ENCODE measurements around the gene NPAS3.

Gene NPAS3

GRCh38 chr14:33686218-33686617 lies 747.5 kb downstream of the NPAS3 start:
- no peak overlapping the region for H3K4me3 ChIP-seq (ENCODE audit: low read length)
- DNase-seq (ENCODE audit: low read depth), result peak; percentile 72
- TF ChIP-seq CTCF (IDR thresholded peaks at IDR 0.05; ENCODE audit: insufficient read depth, low read depth, low read length, missing control alignments), result no peak

GRCh38 chr14:33686856-33687255 lies 748.2 kb downstream of the NPAS3 start:
- no peak overlapping the region for H3K4me3 ChIP-seq (ENCODE audit: low read length)
- DNase-seq (ENCODE audit: low read depth), result no peak
- no peak for TF ChIP-seq CTCF (IDR thresholded peaks at IDR 0.05; ENCODE audit: insufficient read depth, low read depth, low read length, missing control alignments)

- no peak for TF ChIP-seq CTCF (IDR thresholded peaks at IDR 0.05; ENCODE audit: insufficient read depth, low read depth, low read length, missing control alignments)
- DNase-seq (ENCODE audit: low read depth), result no peak
- no peak overlapping the region for H3K4me3 ChIP-seq (ENCODE audit: low read length)
These were observed 751.0 kb downstream of the NPAS3 start for GRCh38 chr14:33689680-33690079.

GRCh38 chr14:33691907-33692306 lies 753.2 kb downstream of the NPAS3 start:
- no peak for TF ChIP-seq CTCF (IDR thresholded peaks at IDR 0.05; ENCODE audit: insufficient read depth, low read depth, low read length, missing control alignments)
- no peak overlapping the region for H3K4me3 ChIP-seq (ENCODE audit: low read length)
- peak; percentile 85 for DNase-seq (ENCODE audit: low read depth)

- no peak overlapping the region for H3K4me3 ChIP-seq (ENCODE audit: low read length)
- TF ChIP-seq CTCF (IDR thresholded peaks at IDR 0.05; ENCODE audit: insufficient read depth, low read depth, low read length, missing control alignments), result no peak
- peak; percentile 29 for DNase-seq (ENCODE audit: low read depth)
These were observed 754.1 kb downstream of the NPAS3 start for GRCh38 chr14:33692762-33693161.

GRCh38 chr14:33693237-33693636 lies 754.6 kb downstream of the NPAS3 start:
- H3K4me3 ChIP-seq (ENCODE audit: low read length), result no peak overlapping the region
- no peak for TF ChIP-seq CTCF (IDR thresholded peaks at IDR 0.05; ENCODE audit: insufficient read depth, low read depth, low read length, missing control alignments)
- DNase-seq (ENCODE audit: low read depth), result no peak

- no peak for TF ChIP-seq CTCF (IDR thresholded peaks at IDR 0.05; ENCODE audit: insufficient read depth, low read depth, low read length, missing control alignments)
- H3K4me3 ChIP-seq (ENCODE audit: low read length), result no peak overlapping the region
- no peak for DNase-seq (ENCODE audit: low read depth)
These were observed 757.5 kb downstream of the NPAS3 start for GRCh38 chr14:33696165-33696564.

Data from epithelial cell of esophagus (primary cell).